ENCODE measurements around the gene SPOCK3. TPM values are rescaled to one million over a fixed set of nuclear protein-coding genes. Genes with fewer than 3 reads are reported as not detected.

The SPOCK3 gene
- total RNA-seq, 4 donors from 2014 or later: 1.3 to 47.5 (median 18.4) TPM

- no peaks in the 10 kb centered on the region for H3K9me3 ChIP-seq
- DNase-seq: no peak
- H3K36me3 ChIP-seq: no peaks in the 10 kb centered on the region
- no peak overlapping the region for H3K27ac ChIP-seq
- no peak overlapping the region for H3K4me3 ChIP-seq
- intact Hi-C loops (cut with DNase I; ENCODE audit: low total_unique reads): no loop called here
- H3K27me3 ChIP-seq: no peaks in the 10 kb centered on the region
- TF ChIP-seq POLR2A (IDR thresholded peaks at IDR 0.05): no peak
- H3K4me1 ChIP-seq: no peaks in the 10 kb centered on the region
These were observed 268.7 kb downstream of the SPOCK3 start for GRCh38 chr4:166965562-166965961.

DNA sequence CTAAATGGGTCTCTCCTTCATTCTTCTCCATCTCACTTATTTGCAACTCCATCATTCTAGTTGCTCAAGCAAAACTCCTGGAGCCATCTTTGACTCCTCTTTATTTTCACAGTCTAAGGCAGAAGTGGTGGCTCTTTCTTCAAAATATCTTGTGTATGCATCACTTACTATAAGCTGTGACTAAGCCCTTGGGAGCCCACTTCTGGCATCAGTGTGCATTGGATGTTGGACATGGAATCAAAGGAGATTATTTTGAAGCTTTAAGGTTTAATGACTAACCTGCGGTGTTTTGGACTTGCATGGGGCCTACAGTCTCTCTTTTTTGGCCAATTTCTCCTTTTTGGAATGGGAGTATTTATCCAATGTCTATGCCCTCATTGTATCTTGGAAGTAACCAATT lies 276.8 kb downstream of the SPOCK3 start:
- DNase-seq: no peak
- no peak overlapping the region for H3K4me3 ChIP-seq
- no peak overlapping the region for H3K27ac ChIP-seq
- H3K27me3 ChIP-seq: no peaks in the 10 kb centered on the region
- intact Hi-C loops (cut with DNase I; ENCODE audit: low total_unique reads): no loop called here
- H3K4me1 ChIP-seq: no peaks in the 10 kb centered on the region
- TF ChIP-seq POLR2A (IDR thresholded peaks at IDR 0.05) (no peak), CTCF (IDR thresholded peaks at IDR 0.05) (no peak)
- no peaks in the 10 kb centered on the region for H3K9me3 ChIP-seq
- no peaks in the 10 kb centered on the region for H3K36me3 ChIP-seq

GRCh38 chr4:166956484-166956883 lies 277.8 kb downstream of the SPOCK3 start:
- Histone ChIP-seq H3K4me1 (no peaks in the 10 kb centered on the region), H3K4me3 (no peak overlapping the region), H3K9me3 (no peaks in the 10 kb centered on the region), H3K27ac (no peak overlapping the region), H3K36me3 (no peaks in the 10 kb centered on the region), H3K27me3 (no peaks in the 10 kb centered on the region)
- DNase-seq: no peak
- intact Hi-C loops (cut with DNase I; ENCODE audit: low total_unique reads): no loop called here
- TF ChIP-seq CTCF (IDR thresholded peaks at IDR 0.05) (no peak), POLR2A (IDR thresholded peaks at IDR 0.05) (no peak)

- intact Hi-C loops (cut with DNase I; ENCODE audit: low total_unique reads): no loop called here
- Histone ChIP-seq H3K4me1 (no peaks in the 10 kb centered on the region), H3K9me3 (no peaks in the 10 kb centered on the region), H3K27me3 (no peaks in the 10 kb centered on the region), H3K27ac (no peak overlapping the region), H3K36me3 (no peaks in the 10 kb centered on the region), H3K4me3 (no peak overlapping the region)
- DNase-seq: no peak
- TF ChIP-seq POLR2A (IDR thresholded peaks at IDR 0.05) (no peak), CTCF (IDR thresholded peaks at IDR 0.05) (no peak)
These were observed 292.7 kb downstream of the SPOCK3 start for GRCh38 chr4:166941629-166942028.

DNA sequence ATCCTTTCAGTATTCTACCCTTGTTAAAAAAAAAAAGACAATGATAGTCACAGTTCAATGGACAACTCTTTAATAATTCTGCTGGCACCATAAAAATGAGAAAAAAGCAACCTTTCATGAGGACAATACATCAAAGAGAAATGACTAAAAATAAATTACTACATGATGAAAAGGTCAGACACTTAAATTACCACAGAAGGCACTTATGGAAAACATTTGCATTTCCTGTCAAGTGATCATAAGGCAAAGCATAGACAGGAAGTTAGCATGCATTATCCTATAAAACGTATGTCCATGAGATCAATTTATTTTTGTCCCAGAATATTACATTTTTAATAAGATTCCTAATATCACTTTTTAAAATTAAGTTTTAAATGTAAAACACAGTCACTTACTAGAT lies 303.8 kb downstream of the SPOCK3 start:
- H3K4me1 ChIP-seq: no peaks in the 10 kb centered on the region
- TF ChIP-seq POLR2A (IDR thresholded peaks at IDR 0.05) (no peak), CTCF (IDR thresholded peaks at IDR 0.05) (no peak)
- no peaks in the 10 kb centered on the region for H3K36me3 ChIP-seq
- no peaks in the 10 kb centered on the region for H3K9me3 ChIP-seq
- no peak for DNase-seq
- no peaks in the 10 kb centered on the region for H3K27me3 ChIP-seq
- intact Hi-C loops (cut with DNase I; ENCODE audit: low total_unique reads): no loop called here
- H3K27ac ChIP-seq: no peak overlapping the region
- no peak overlapping the region for H3K4me3 ChIP-seq

DNA sequence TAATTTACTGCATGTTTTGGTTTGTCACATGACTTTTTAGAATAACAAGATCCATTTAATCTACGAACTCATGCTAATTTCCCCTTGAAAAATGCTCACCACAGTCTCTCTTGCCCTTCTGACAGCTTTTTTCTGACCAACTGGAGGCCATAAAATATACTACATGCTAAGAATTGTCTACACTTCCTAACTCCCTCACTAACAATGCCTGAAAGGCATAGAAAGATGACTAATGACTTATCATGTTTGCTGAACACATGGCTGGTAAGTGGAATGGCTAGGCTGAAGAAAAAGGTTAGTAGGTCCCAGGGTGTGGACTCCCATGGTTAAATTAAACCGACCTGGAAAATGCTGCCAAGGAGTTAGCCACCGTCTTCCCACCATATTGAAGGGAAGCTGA lies 309.9 kb downstream of the SPOCK3 start:
- Histone ChIP-seq H3K27me3 (no peaks in the 10 kb centered on the region), H3K36me3 (no peaks in the 10 kb centered on the region), H3K9me3 (no peaks in the 10 kb centered on the region), H3K4me1 (no peaks in the 10 kb centered on the region), H3K4me3 (no peak overlapping the region), H3K27ac (no peak overlapping the region)
- intact Hi-C loops (cut with DNase I; ENCODE audit: low total_unique reads): no loop called here
- DNase-seq: no peak
- no peak for TF ChIP-seq POLR2A (IDR thresholded peaks at IDR 0.05)
- no peak for TF ChIP-seq CTCF (IDR thresholded peaks at IDR 0.05)
